ENCODE data around the gene DUSP28.

- TF ChIP-seq, protein P1, sequence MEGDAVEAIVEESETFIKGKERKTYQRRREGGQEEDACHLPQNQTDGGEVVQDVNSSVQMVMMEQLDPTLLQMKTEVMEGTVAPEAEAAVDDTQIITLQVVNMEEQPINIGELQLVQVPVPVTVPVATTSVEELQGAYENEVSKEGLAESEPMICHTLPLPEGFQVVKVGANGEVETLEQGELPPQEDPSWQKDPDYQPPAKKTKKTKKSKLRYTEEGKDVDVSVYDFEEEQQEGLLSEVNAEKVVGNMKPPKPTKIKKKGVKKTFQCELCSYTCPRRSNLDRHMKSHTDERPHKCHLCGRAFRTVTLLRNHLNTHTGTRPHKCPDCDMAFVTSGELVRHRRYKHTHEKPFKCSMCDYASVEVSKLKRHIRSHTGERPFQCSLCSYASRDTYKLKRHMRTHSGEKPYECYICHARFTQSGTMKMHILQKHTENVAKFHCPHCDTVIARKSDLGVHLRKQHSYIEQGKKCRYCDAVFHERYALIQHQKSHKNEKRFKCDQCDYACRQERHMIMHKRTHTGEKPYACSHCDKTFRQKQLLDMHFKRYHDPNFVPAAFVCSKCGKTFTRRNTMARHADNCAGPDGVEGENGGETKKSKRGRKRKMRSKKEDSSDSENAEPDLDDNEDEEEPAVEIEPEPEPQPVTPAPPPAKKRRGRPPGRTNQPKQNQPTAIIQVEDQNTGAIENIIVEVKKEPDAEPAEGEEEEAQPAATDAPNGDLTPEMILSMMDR (IDR thresholded peaks at IDR 0.05; ENCODE audit: low read depth, low read length), result no peak
- no peak for TF ChIP-seq EZH2phosphoT487 (IDR thresholded peaks at IDR 0.05; ENCODE audit: low read depth)
These were observed 8.9 kb upstream of the DUSP28 start for GRCh38 chr2:240551288-240551687.

Measured in OCI-LY3 (cell line).